GM19240 (cell line): ENCODE measurements around the gene ARPIN.
"Not testable (repeated sequence)": the region's sequence is repeated elsewhere in the genome, so short reads cannot be mapped to it uniquely, and the experiment has no call there.

Source experiments
- DNase-seq: peaks from one replicate; pipeline ENCODE4 v3.0.0; 2011; ENCODE audit warnings: low spot score; ENCODE audit not compliant: insufficient read length

The ARPIN gene

GRCh38 chr15:89878323-89878722 is 34.4 kb downstream of the ARPIN start:
- DNase-seq, result no peak

- DNase-seq, result no peak
Measured at GRCh38 chr15:89877083-89877425, 35.7 kb downstream of the ARPIN start.

GRCh38 chr15:89876396-89877082 is 36.2 kb downstream of the ARPIN start:
- no peak for DNase-seq

GRCh38 chr15:89875741-89876140 is 37.0 kb downstream of the ARPIN start:
- no peak for DNase-seq

- DNase-seq, result peak; percentile 85
Measured at GRCh38 chr15:89874926-89875564, 37.7 kb downstream of the ARPIN start.

GRCh38 chr15:89870688-89871288 is 42.0 kb downstream of the ARPIN start:
- DNase-seq, result no peak

GRCh38 chr15:89870006-89870405 is 42.7 kb downstream of the ARPIN start:
- DNase-seq, result no peak

- DNase-seq, result not testable (repeated sequence)
Measured at GRCh38 chr15:89869490-89869889, 43.3 kb downstream of the ARPIN start.

GRCh38 chr15:89864958-89865739 is 47.6 kb downstream of the ARPIN start:
- DNase-seq, result no peak

- no peak for DNase-seq
Measured at GRCh38 chr15:89863918-89864317, 48.8 kb downstream of the ARPIN start.

- no peak for DNase-seq
Measured at GRCh38 chr15:89860891-89861290, 51.9 kb downstream of the ARPIN start.

- no peak for DNase-seq
Measured at GRCh38 chr15:89860431-89860830, 52.3 kb downstream of the ARPIN start.

- DNase-seq, result no peak
Measured at GRCh38 chr15:89858661-89859458, 53.9 kb downstream of the ARPIN start.

GRCh38 chr15:89857673-89858072 is 55.1 kb downstream of the ARPIN start:
- no peak for DNase-seq

- no peak for DNase-seq
Measured at GRCh38 chr15:89855948-89856347, 56.8 kb downstream of the ARPIN start.

- DNase-seq, result not testable (repeated sequence)
Measured at GRCh38 chr15:89854863-89855262, 57.9 kb downstream of the ARPIN start.

- DNase-seq, result no peak
Measured at GRCh38 chr15:89852342-89852995, 60.3 kb downstream of the ARPIN start.

GRCh38 chr15:89851673-89852341 is 60.9 kb downstream of the ARPIN start:
- DNase-seq, result no peak

- DNase-seq, result no peak
Measured at GRCh38 chr15:89848970-89849292, 63.8 kb downstream of the ARPIN start.

- no peak for DNase-seq
Measured at GRCh38 chr15:89847101-89847500, 65.7 kb downstream of the ARPIN start.
